GM23248 (cell line): ENCODE measurements around the gene TP63. TPM values are rescaled to one million over a fixed set of nuclear protein-coding genes. Genes with fewer than 3 reads are reported as not detected.

Experiments used
- DNase-seq: peaks from one replicate; pipeline ENCODE4 v3.0.0-alpha.2; 2015
- H2AFZ ChIP-seq: fragments of 200-600 bp; sonication (generic); 2 replicates; pipeline ENCODE4 v1.6.1; 2016; ENCODE audit warnings: antibody characterized with exemption
- H3F3A ChIP-seq: fragments of 200-600 bp; sonication (generic); 2 replicates; pipeline ENCODE4 v1.6.1; 2016; ENCODE audit warnings: mild to moderate bottlenecking, antibody characterized with exemption, mixed run types; ENCODE audit not compliant: insufficient read depth
- H3K27ac ChIP-seq: fragments of 200-600 bp; sonication (generic); 2 replicates; pipeline ENCODE4 v1.5.1; 2016; ENCODE audit warnings: mild to moderate bottlenecking
- H3K27me3 ChIP-seq: fragments of 200-600 bp; sonication (generic); replicated peaks from 2 replicates; pipeline ENCODE4 v1.6.1; 2016; ENCODE audit warnings: mild to moderate bottlenecking; ENCODE audit not compliant: insufficient read depth
- H3K36me3 ChIP-seq: fragments of 200-600 bp; sonication (generic); 2 replicates; pipeline ENCODE4 v1.6.1; 2016; ENCODE audit warnings: low read depth, mild to moderate bottlenecking
- H3K4me1 ChIP-seq: fragments of 200-600 bp; sonication (generic); 2 replicates; pipeline ENCODE4 v1.6.1; 2016; ENCODE audit warnings: mild to moderate bottlenecking; ENCODE audit not compliant: insufficient read depth
- H3K4me2 ChIP-seq: fragments of 200-600 bp; sonication (generic); one replicate; pipeline ENCODE4 v1.6.1; 2016; ENCODE audit warnings: mild to moderate bottlenecking; ENCODE audit not compliant: unreplicated experiment
- H3K4me3 ChIP-seq: fragments of 200-600 bp; sonication (generic); 2 replicates; pipeline ENCODE4 v1.5.1; 2016; ENCODE audit warnings: mild to moderate bottlenecking
- H3K79me2 ChIP-seq: fragments of 200-600 bp; sonication (generic); 2 replicates; pipeline ENCODE4 v1.6.1; 2016; ENCODE audit warnings: mild to moderate bottlenecking; ENCODE audit not compliant: insufficient read depth
- H3K9ac ChIP-seq: fragments of 200-600 bp; sonication (generic); 2 replicates; pipeline ENCODE4 v1.6.1; 2016; ENCODE audit warnings: mild to moderate bottlenecking
- H3K9me2 ChIP-seq: fragments of 200-600 bp; sonication (generic); 2 replicates; pipeline ENCODE4 v1.6.1; 2016; ENCODE audit warnings: mixed run types, mild to moderate bottlenecking, moderate library complexity; ENCODE audit not compliant: insufficient read depth
- H3K9me3 ChIP-seq: fragments of 200-600 bp; sonication (generic); one replicate; pipeline ENCODE4 v1.6.1; 2017; ENCODE audit warnings: low read depth
- H4K20me1 ChIP-seq: fragments of 200-600 bp; sonication (generic); 2 replicates; pipeline ENCODE4 v1.6.0; 2016; ENCODE audit not compliant: insufficient read depth
- EZH2 ChIP-seq: fragments of 200-600 bp; sonication (generic); IDR thresholded peaks from 2 replicates; pipeline ENCODE4 v1.6.1; 2018; ENCODE audit warnings: antibody characterized with exemption, mild to moderate bottlenecking; ENCODE audit not compliant: insufficient read depth, poor library complexity, severe bottlenecking
- EZH2phosphoT487 ChIP-seq: fragments of 200-600 bp; sonication (generic); IDR thresholded peaks from 2 replicates; pipeline ENCODE4 v1.6.1; 2018; ENCODE audit warnings: antibody characterized with exemption, moderate library complexity, mild to moderate bottlenecking, low read depth; ENCODE audit not compliant: insufficient read depth
- WGBS, 2 experiments: methylation state at CpG; one replicate each; pipeline ENCODE4 v1.1.6; 2015 to 2017; ENCODE audit warnings: low lambda C conversion rate in 2 of 2, low coverage in 1 of 2; ENCODE audit errors: missing lambda C conversion rate in 2 of 2; 5-methylcytosine and 5-hydroxymethylcytosine counted together
- in situ Hi-C: fragments of 300-500 bp; cut with MboI; formaldehyde crosslinking; loops from 2 replicates; pipeline ENCODE4 v1.15.0; 2020
- polyA plus RNA-seq: library from polyadenylated mRNA; unstranded; fragments of >200 nt; fragmentation: Nextera tagmentation; extraction: Ambion mirVana; gene quantifications from 2 replicates; pipeline ENCODE4 v1.2.1, GENCODE V29; 2016
- total RNA-seq: library from RNA; depleted of rRNA; stranded (reverse); fragments of >200 nt; shearing (Covaris generic); gene quantifications from 2 replicates; pipeline ENCODE4 v1.2.3, GENCODE V29; 2014; rRNA removed

Gene TP63
- not detected in 2 replicates for total RNA-seq
- not detected in 2 replicates for polyA plus RNA-seq

DNA sequence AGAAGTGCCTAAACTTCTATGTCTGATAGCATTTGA is at the start of gene TP63:
TP63 (plus strand) TSS at position 17 of the 36 bp plus-strand sequence. CDS start 127 bp downstream, outside the sequence.
- peak within 1 kb of the TSS; percentile 14 for H3K4me2 ChIP-seq
- H3K4me1 ChIP-seq: peaks cover 12% of the 10 kb centered on the region
- H3K27me3 ChIP-seq: no peaks in the 10 kb centered on the region
- H4K20me1 ChIP-seq: no peaks in the 10 kb centered on the region
- H2AFZ ChIP-seq: peak within 1 kb of the TSS; percentile 65
- no peak for DNase-seq
- H3K9ac ChIP-seq: no peak within 1 kb of the TSS
- no peaks in the 10 kb centered on the region for H3K9me2 ChIP-seq
- no peak for TF ChIP-seq EZH2
- TF ChIP-seq EZH2phosphoT487: no peak
- in situ Hi-C loops: no loop called here
- no peaks in the 10 kb centered on the region for H3F3A ChIP-seq
- no peak within 1 kb of the TSS for H3K4me3 ChIP-seq
- H3K79me2 ChIP-seq: no peaks in the 10 kb centered on the region
- H3K27ac ChIP-seq: no peak within 1 kb of the TSS
- H3K9me3 ChIP-seq: no peaks in the 10 kb centered on the region
- no peaks in the 10 kb centered on the region for H3K36me3 ChIP-seq

GRCh38 chr3:189582179-189582578 is 49.0 kb upstream of the TP63 start:
- Histone ChIP-seq H3K9me3 (no peaks in the 10 kb centered on the region), H3K4me2 (no peak overlapping the region), H3K27ac (no peak overlapping the region), H3K4me3 (no peak overlapping the region), H4K20me1 (no peaks in the 10 kb centered on the region), H3K36me3 (no peaks in the 10 kb centered on the region), H3K79me2 (no peaks in the 10 kb centered on the region), H3K9ac (no peak overlapping the region), H2AFZ (no peak overlapping the region), H3K4me1 (peaks cover 26% of the 10 kb centered on the region), H3K9me2 (no peaks in the 10 kb centered on the region), H3K27me3 (no peaks in the 10 kb centered on the region), H3F3A (peaks cover 22% of the 10 kb centered on the region)
- WGBS, 2 experiments: 46 to 52% methylated on average over 3 of the region's 3 CpGs
- DNase-seq: no peak
- in situ Hi-C loops: no loop called here
- no peak for TF ChIP-seq EZH2
- TF ChIP-seq EZH2phosphoT487: no peak

DNA sequence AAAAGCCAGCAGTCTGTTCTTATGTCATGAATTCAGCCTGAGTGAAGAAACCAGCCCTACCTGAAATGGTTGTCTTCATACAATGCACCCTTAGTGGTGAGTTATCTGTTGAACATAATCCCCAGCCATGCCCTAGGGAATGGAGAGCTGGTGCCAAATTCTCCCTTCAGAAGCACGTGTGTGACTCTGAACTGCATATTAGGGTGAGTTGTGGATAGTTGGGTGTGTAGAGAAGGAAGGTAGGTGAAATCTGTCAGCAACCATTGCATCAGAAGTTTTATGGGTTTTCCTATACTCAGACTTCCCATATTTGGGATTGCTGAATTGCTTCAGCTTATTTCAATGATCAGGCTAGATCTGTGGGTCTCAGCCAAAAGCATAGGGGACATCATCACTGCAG is 46.5 kb upstream of the TP63 start:
- H3K79me2 ChIP-seq: no peaks in the 10 kb centered on the region
- H3K4me3 ChIP-seq: no peak overlapping the region
- no peaks in the 10 kb centered on the region for H3K9me3 ChIP-seq
- H4K20me1 ChIP-seq: no peaks in the 10 kb centered on the region
- no peak overlapping the region for H3K27ac ChIP-seq
- peaks cover 46% of the 10 kb centered on the region for H3K4me1 ChIP-seq
- in situ Hi-C loops: no loop called here
- no peak for DNase-seq
- no peak overlapping the region for H3K9ac ChIP-seq
- H3F3A ChIP-seq: peaks cover 43% of the 10 kb centered on the region
- H3K9me2 ChIP-seq: no peaks in the 10 kb centered on the region
- no peaks in the 10 kb centered on the region for H3K36me3 ChIP-seq
- no peak overlapping the region for H2AFZ ChIP-seq
- WGBS, 2 experiments: 5 to 27% methylated on average over 1 of the region's 1 CpG
- no peak for TF ChIP-seq EZH2
- TF ChIP-seq EZH2phosphoT487: no peak
- no peaks in the 10 kb centered on the region for H3K27me3 ChIP-seq
- no peak overlapping the region for H3K4me2 ChIP-seq

GRCh38 chr3:189586941-189587663 is 44.1 kb upstream of the TP63 start:
- H3K27me3 ChIP-seq: no peaks in the 10 kb centered on the region
- no peaks in the 10 kb centered on the region for H3K79me2 ChIP-seq
- in situ Hi-C loops: no loop called here
- H3K36me3 ChIP-seq: no peaks in the 10 kb centered on the region
- H3K4me3 ChIP-seq: no peak overlapping the region
- TF ChIP-seq EZH2phosphoT487: no peak
- no peak for TF ChIP-seq EZH2
- no peak for DNase-seq
- no peaks in the 10 kb centered on the region for H3K9me3 ChIP-seq
- H3K27ac ChIP-seq: peak overlapping the region; percentile 80
- H3K9me2 ChIP-seq: no peaks in the 10 kb centered on the region; the same call in 1 of the 2 replicates
- peak overlapping the region; percentile 61 for H3K4me2 ChIP-seq
- H3K4me1 ChIP-seq: peaks cover 46% of the 10 kb centered on the region
- H4K20me1 ChIP-seq: no peaks in the 10 kb centered on the region
- no peak overlapping the region for H3K9ac ChIP-seq
- H3F3A ChIP-seq: peaks cover 43% of the 10 kb centered on the region
- H2AFZ ChIP-seq: peak overlapping the region; percentile 42
- WGBS, 2 experiments: 65 to 71% methylated on average over 7 of the region's 7 CpGs

DNA sequence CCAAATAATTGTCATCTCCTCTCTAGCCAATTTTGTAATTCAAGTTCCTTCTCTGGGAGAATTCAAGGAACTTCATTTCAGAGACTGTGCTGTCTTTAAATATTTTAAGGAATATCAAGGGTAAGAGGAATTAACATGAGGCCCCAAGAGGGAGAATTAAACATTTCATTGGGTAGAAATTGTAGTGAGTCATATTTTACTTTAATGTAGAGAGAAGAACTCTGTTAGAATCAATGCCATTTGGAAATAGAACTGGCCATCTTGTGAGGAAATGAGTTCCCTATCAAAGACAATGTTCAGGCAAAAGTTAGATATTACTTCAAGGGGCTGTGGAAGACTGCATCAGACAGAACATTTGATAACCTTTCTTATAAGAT is 43.5 kb upstream of the TP63 start:
- H3K27me3 ChIP-seq: no peaks in the 10 kb centered on the region
- peaks cover 46% of the 10 kb centered on the region for H3K4me1 ChIP-seq
- H3K9ac ChIP-seq: no peak overlapping the region; the same call in 1 of the 2 replicates
- TF ChIP-seq EZH2: no peak
- H3K36me3 ChIP-seq: no peaks in the 10 kb centered on the region
- no peaks in the 10 kb centered on the region for H3K79me2 ChIP-seq
- H4K20me1 ChIP-seq: no peaks in the 10 kb centered on the region
- peak overlapping the region; percentile 35; the same call in 1 of the 2 replicates for H3K4me3 ChIP-seq
- no peaks in the 10 kb centered on the region for H3K9me3 ChIP-seq
- peak overlapping the region; percentile 61 for H3K4me2 ChIP-seq
- peak overlapping the region; percentile 42 for H2AFZ ChIP-seq
- no peaks in the 10 kb centered on the region; the same call in 1 of the 2 replicates for H3K9me2 ChIP-seq
- peak overlapping the region; percentile 80 for H3K27ac ChIP-seq
- in situ Hi-C loops: no loop called here
- peaks cover 43% of the 10 kb centered on the region for H3F3A ChIP-seq
- peak; percentile 41 for DNase-seq
